ENCODE measurements around the gene C16orf96. TPM values are rescaled to one million over a fixed set of nuclear protein-coding genes. Genes with fewer than 3 reads are reported as not detected.

C16orf96 gene
- total and polyA plus RNA-seq, 2 of the 13 experiments (the other 11 are each of a cell fraction or from before 2014, with no cell fraction given): 0.03 TPM; not detected in 1

- TF ChIP-seq GABPB1 (CRISPR knock-in tag; IDR thresholded peaks at IDR 0.05) (no peak), CEBPB (IDR thresholded peaks at IDR 0.05; ENCODE audit: borderline replicate concordance, low read depth, low read length) (peak; percentile 85), CEBPG (CRISPR knock-in tag; IDR thresholded peaks at IDR 0.05) (peak; percentile 62), ZFP36L2 (CRISPR knock-in tag; IDR thresholded peaks at IDR 0.05) (no peak), ZFYVE20 (CRISPR knock-in tag; IDR thresholded peaks at IDR 0.05; ENCODE audit: borderline replicate concordance, low read depth) (no peak), HNF4A (CRISPR knock-in tag; IDR thresholded peaks at IDR 0.05) (no peak), ZNF616 (CRISPR knock-in tag; IDR thresholded peaks at IDR 0.05; ENCODE audit: low read depth) (no peak), ZNF83 (CRISPR knock-in tag; IDR thresholded peaks at IDR 0.05; ENCODE audit: borderline replicate concordance) (no peak)
These were observed 55.3 kb downstream of the C16orf96 start (continued) for GRCh38 chr16:4611337-4612021.

- no peak overlapping the region for H2AFZ ChIP-seq (ENCODE audit: low read length)
- H3K4me3 ChIP-seq (replicated peaks in 1 of 3; ENCODE audit: insufficient read depth in 1 of 3, low read depth in 2 of 3, low read length in 3 of 3): peak overlapping the region in 2 of 3 experiments; percentile 88 to 97; a peak in 5 of 6 replicates
- H3K27ac ChIP-seq (ENCODE audit: extremely low read length, insufficient read depth, low read length): no peak overlapping the region
- 89% methylated on average over 3 of the region's 7 CpGs for WGBS (ENCODE audit: low lambda C conversion rate)
- H3K27me3 ChIP-seq (ENCODE audit: control insufficient read depth in 1 of 2, insufficient read depth in 2 of 2, low read length in 2 of 2): no peaks in the 10 kb centered on the region; a peak in 1 of 5 replicates
- DNase-seq (ENCODE audit: low spot score) (no peak), FAIRE-seq (no peak), ATAC-seq (no peak)
- peaks cover 38% of the 10 kb centered on the region for H3K79me2 ChIP-seq (ENCODE audit: insufficient read depth, low read length)
- peaks cover 49% of the 10 kb centered on the region for H3K4me1 ChIP-seq (ENCODE audit: insufficient read depth, low read length)
- peaks cover 8 to 28% of the 10 kb centered on the region in 2 experiments; a peak in 3 of 5 replicates for H3K36me3 ChIP-seq (replicated peaks in 1 of 2; ENCODE audit: control insufficient read depth in 1 of 2, insufficient read depth in 2 of 2, low read length in 2 of 2)
- POLR2A ChIA-PET: no interaction called here
- intact Hi-C loops (cut with micrococcal nuclease; ENCODE audit: unreplicated experiment): loop anchor here (10.0 kb wide), 1 partner anchor 342 kb away; the partner anchor contains the start of gene SEC14L5
- no TSS peak for BruUV-seq (replicated peaks)
- peak overlapping the region; percentile 98; the same call in 1 of the 2 replicates for H3K9ac ChIP-seq (ENCODE audit: insufficient read depth, low read depth, low read length)
- H3K4me2 ChIP-seq (ENCODE audit: low read depth, low read length): peak overlapping the region; percentile 92
- in situ Hi-C loops (cut with HindIII; ENCODE audit: extremely low pct_ligation_motif_present, low pct_unique_long_range_greater_than_20kb): no loop called here
- CTCF ChIA-PET (ENCODE audit: low intra/inter-chr PET ratio, low total read pairs): no interaction called here
- H3K9me3 ChIP-seq (ENCODE audit: low read length): no peaks in the 10 kb centered on the region
- peaks cover 31% of the 10 kb centered on the region; the same call in 1 of the 2 replicates for H4K20me1 ChIP-seq (ENCODE audit: insufficient read depth, low read length)
- TF ChIP-seq TAF15 (IDR thresholded peaks at IDR 0.05; ENCODE audit: low read depth, low read length, poor library complexity, severe bottlenecking) (no peak), HHEX (CRISPR knock-in tag; IDR thresholded peaks at IDR 0.05) (no peak), ARNTL (CRISPR knock-in tag; IDR thresholded peaks at IDR 0.05) (no peak), ZNF687 (CRISPR knock-in tag; IDR thresholded peaks at IDR 0.05) (peak; percentile 15; the same call in 1 of the 2 replicates), HMG20A (CRISPR knock-in tag; IDR thresholded peaks at IDR 0.05; ENCODE audit: borderline replicate concordance) (no peak), NRL (CRISPR knock-in tag; IDR thresholded peaks at IDR 0.05; ENCODE audit: borderline replicate concordance) (peak; percentile 42; the same call in 1 of the 2 replicates), RXRB (CRISPR knock-in tag; IDR thresholded peaks at IDR 0.05; ENCODE audit: borderline replicate concordance) (no peak), KDM1A (CRISPR knock-in tag; IDR thresholded peaks at IDR 0.05) (no peak), CSRNP2 (CRISPR knock-in tag; conservative IDR thresholded peaks at IDR 0.05; ENCODE audit: low read depth) (no peak), ZFP36 (IDR thresholded peaks at IDR 0.05; ENCODE audit: borderline replicate concordance, low read depth, low read length, partially characterized antibody) (no peak)
These were observed 56.4 kb downstream of the C16orf96 start for GRCh38 chr16:4612474-4612931.

Measured in HepG2 (cell line).